GM06990 (cell line): Measurements from ENCODE around the gene CSF2.

Experiments
- DNase-seq: peaks from one replicate; pipeline ENCODE4 v3.0.0-alpha.2; 2011; ENCODE audit not compliant: insufficient read length; ENCODE audit errors: extremely low read depth
- H3K27me3 ChIP-seq: replicated peaks from 2 replicates; pipeline ENCODE4 v1.6.0; 2011; ENCODE audit warnings: low read length; ENCODE audit not compliant: control insufficient read depth, insufficient read depth
- H3K36me3 ChIP-seq: 2 replicates; pipeline ENCODE4 v1.5.1; 2011; ENCODE audit warnings: low read length; ENCODE audit not compliant: control insufficient read depth, insufficient read depth
- H3K4me3 ChIP-seq: replicated peaks from 2 replicates; pipeline ENCODE4 v1.5.1; 2011; ENCODE audit warnings: low read depth, mild to moderate bottlenecking, control low read depth, low read length
- TF ChIP-seq, protein P1 (sequence below): IDR thresholded peaks from 2 replicates; pipeline ENCODE4 v1.5.1; 2011; ENCODE audit warnings: low read length, control low read depth, mild to moderate bottlenecking, inconsistent platforms; ENCODE audit not compliant: insufficient read depth, poor library complexity, severe bottlenecking

The CSF2 gene

DNA sequence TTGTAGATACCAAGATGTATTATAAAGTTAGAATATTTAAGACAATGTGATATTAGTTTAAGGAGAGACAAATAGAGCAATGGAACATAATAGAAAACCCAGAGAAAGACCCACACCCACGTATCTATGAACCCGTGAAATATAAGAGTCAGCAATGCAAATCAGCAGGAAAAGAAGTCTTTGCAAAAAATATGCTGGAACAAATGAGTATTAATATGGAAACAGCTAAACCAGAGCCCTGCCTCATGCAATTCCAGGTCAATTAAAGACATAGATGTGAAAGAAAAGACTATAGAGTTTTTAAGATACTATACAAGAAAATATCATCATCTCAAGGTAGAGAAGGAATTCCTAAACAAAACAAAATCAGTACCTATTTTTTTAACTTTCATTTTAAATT, 36.2 kb upstream of the CSF2 start:
- Histone ChIP-seq H3K4me3 (no peak overlapping the region), H3K27me3 (no peaks in the 10 kb centered on the region), H3K36me3 (no peaks in the 10 kb centered on the region)
- no peak for DNase-seq
- TF ChIP-seq, protein P1, sequence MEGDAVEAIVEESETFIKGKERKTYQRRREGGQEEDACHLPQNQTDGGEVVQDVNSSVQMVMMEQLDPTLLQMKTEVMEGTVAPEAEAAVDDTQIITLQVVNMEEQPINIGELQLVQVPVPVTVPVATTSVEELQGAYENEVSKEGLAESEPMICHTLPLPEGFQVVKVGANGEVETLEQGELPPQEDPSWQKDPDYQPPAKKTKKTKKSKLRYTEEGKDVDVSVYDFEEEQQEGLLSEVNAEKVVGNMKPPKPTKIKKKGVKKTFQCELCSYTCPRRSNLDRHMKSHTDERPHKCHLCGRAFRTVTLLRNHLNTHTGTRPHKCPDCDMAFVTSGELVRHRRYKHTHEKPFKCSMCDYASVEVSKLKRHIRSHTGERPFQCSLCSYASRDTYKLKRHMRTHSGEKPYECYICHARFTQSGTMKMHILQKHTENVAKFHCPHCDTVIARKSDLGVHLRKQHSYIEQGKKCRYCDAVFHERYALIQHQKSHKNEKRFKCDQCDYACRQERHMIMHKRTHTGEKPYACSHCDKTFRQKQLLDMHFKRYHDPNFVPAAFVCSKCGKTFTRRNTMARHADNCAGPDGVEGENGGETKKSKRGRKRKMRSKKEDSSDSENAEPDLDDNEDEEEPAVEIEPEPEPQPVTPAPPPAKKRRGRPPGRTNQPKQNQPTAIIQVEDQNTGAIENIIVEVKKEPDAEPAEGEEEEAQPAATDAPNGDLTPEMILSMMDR: no peak

DNA sequence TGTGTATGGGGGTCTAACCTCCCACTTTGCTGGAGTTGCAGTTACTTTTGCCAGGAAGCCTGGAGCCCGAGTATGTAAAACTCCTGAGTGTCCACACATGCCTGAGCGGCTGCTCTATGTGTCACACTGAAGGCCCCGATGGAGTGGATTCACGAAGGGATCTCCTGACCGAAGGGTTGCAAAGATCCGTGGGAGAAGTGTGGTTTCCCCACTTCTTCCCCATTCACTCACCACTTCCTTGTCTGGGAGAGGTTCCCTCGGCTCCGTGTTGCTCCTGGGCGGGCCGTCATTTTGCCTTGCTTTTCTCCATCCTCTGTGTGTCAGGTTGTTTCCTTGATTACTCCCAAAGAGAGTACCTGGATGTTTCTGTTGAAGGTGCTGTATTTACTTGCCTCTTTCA, 29.4 kb upstream of the CSF2 start:
- DNase-seq: no peak
- Histone ChIP-seq H3K4me3 (no peak overlapping the region), H3K36me3 (no peaks in the 10 kb centered on the region), H3K27me3 (no peaks in the 10 kb centered on the region; the same call in 1 of the 2 replicates)
- TF ChIP-seq, protein P1: no peak

DNA sequence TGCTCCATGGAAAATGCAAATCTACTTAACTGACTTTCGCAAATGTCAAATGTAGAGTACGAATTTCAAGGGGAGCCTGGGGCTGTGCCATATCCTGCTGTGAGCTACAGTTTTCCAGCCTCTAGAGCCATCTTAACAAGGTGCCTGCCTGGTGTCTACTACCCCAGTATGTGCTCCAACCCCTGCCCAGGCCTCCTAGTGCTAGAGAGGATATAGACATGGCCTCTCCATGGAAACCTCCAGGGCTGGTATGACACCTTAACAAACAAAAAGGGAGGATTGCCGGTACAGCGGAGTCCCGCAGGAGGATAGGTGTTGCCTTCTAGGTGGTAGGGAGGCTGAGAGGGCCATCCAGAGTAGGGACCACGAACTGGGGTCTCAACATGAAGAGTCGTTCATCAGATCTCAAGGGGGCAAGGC, 26.7 kb upstream of the CSF2 start:
- Histone ChIP-seq H3K27me3 (no peaks in the 10 kb centered on the region; the same call in 1 of the 2 replicates), H3K36me3 (no peaks in the 10 kb centered on the region), H3K4me3 (no peak overlapping the region)
- no peak for DNase-seq
- TF ChIP-seq, protein P1: no peak

DNA sequence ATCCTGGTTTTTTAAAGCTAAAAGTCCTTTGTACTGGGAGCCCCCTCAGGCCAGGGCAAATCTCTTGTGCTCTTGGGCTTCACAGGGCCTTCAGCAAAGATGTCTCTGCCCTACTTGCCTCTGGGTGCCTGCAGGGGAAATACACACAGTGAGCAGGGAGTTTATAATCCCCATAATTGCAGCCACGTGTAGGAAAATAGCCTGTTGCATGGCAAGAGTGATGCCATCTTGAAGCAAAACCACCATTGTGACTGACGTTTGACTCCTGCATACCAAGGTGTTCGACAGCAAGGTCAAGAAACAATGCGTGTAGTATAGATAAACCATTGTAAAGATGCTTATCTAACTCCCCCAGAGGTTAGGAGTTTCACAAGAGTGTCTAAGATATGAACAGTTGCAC, 24.5 kb upstream of the CSF2 start:
- Histone ChIP-seq H3K27me3 (no peaks in the 10 kb centered on the region; the same call in 1 of the 2 replicates), H3K36me3 (no peaks in the 10 kb centered on the region), H3K4me3 (no peak overlapping the region)
- TF ChIP-seq, protein P1: no peak
- no peak for DNase-seq

DNA sequence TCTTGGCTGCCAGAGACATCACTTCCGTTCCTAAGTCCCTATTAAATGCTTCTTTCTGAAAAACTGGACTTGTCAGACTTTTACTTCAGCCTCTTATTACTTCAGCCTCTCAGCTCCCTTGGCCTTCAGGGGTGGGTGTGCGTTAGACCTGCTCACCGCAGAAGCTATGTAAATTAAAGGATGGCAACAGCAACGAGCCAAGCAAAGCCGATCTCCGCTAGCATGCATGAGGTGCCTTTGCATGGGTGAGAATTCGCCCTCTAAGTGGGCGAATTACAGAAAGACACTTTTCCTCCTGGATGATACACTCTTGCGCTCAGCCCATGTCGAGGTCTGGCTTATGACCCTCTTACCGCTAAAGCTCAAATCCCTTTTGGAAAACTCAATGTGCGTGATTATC, 24.0 kb upstream of the CSF2 start:
- DNase-seq: no peak
- H3K36me3 ChIP-seq: no peaks in the 10 kb centered on the region
- TF ChIP-seq, protein P1: no peak
- H3K4me3 ChIP-seq: no peak overlapping the region
- no peaks in the 10 kb centered on the region; the same call in 1 of the 2 replicates for H3K27me3 ChIP-seq

DNA sequence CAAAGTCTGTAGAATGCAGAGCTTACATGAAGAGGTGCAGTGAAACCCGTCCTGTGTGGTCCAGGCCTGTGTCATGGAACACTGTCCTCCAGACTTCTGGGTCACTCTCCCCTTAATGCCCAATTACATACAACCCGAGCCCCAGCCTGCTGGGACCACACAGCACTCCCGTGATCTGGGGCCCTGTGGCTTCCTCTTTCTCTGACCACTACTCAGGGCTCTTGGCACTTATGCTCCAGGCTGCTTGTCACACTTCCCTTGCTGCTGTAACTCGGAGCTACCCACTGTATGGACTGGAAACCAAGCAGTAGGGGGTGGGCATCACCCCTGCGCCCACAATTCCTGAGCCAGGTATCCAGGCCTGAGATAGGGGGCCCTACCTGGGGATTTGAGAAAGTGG, 23.5 kb upstream of the CSF2 start:
- no peak for DNase-seq
- TF ChIP-seq, protein P1: no peak
- Histone ChIP-seq H3K36me3 (no peaks in the 10 kb centered on the region), H3K4me3 (no peak overlapping the region), H3K27me3 (no peaks in the 10 kb centered on the region; the same call in 1 of the 2 replicates)
